Activated T-helper 17 cell treated with anti-CD3 and anti-CD28 coated beads, Interleukin-2, amount 50 U/mL, for 72 hours (primary cell): ENCODE measurements around the gene TREML4. TPM values are rescaled to one million over a fixed set of nuclear protein-coding genes. Genes with fewer than 3 reads are reported as not detected.
"Not testable (repeated sequence)": the region's sequence is repeated elsewhere in the genome, so short reads cannot be mapped to it uniquely, and the experiment has no call there.

Source experiments
- ATAC-seq: fragments of 150-1000 bp; cut with Tn5 transposase; replicated peaks from 2 replicates; pipeline ENCODE4 v1.10.0; 2021; ENCODE audit warnings: mild to moderate bottlenecking, moderate library complexity
- H3K27ac Mint-ChIP-seq: one replicate; pipeline ENCODE4 v1.8.0; 2022; ENCODE audit warnings: mixed read lengths
- H3K27me3 Mint-ChIP-seq: one replicate; pipeline ENCODE4 v1.8.0; 2022; ENCODE audit warnings: mixed read lengths
- H3K36me3 Mint-ChIP-seq: one replicate; pipeline ENCODE4 v1.8.0; 2022; ENCODE audit warnings: low read depth, mild to moderate bottlenecking, mixed read lengths
- H3K4me1 Mint-ChIP-seq: one replicate; pipeline ENCODE4 v1.8.0; 2022; ENCODE audit warnings: mixed read lengths
- H3K4me3 Mint-ChIP-seq: one replicate; pipeline ENCODE4 v1.8.0; 2022; ENCODE audit warnings: mild to moderate bottlenecking, mixed read lengths
- H3K9me3 Mint-ChIP-seq: one replicate; pipeline ENCODE4 v1.8.0; 2022; ENCODE audit warnings: mixed read lengths
- total RNA-seq, 2 donors: library from RNA; stranded (reverse); gene quantifications; one replicate each; pipeline ENCODE4 v1.2.3, GENCODE V29; 2022

Gene TREML4, protein sequence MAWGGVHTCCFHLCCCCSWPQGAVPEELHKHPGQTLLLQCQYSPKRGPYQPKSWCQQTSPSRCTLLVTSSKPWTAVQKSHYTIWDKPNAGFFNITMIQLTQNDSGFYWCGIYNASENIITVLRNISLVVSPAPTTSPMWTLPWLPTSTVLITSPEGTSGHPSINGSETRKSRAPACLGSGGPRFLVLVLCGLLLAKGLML
- total RNA-seq: not detected

DNA sequence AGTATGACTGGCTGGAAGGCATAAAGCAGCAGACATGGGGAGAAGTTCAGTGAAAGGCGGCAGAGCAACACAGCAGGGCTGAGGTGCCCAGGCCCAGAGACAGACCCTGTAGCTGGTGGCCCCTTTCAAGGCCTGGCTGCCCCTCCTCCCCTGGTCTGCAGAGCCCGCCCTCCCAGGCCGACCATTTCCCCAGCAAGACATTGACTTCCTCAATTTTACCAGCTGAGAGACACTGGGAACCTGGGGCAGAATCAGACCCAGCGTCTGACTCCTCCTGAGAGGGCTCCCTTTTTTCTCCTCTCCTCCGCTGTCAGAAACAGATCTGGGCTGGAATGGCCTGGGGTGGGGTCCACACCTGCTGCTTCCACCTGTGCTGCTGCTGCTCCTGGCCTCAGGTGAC is at the start of gene TREML4:
Gene TREML4, plus strand, starts transcription at position 254 of the 400 bp plus-strand sequence. Its CDS starts 79 bp downstream, at position 333.
- Mint-ChIP-seq H3K27me3 (peaks cover 21% of the 10 kb centered on the region), H3K36me3 (no peaks in the 10 kb centered on the region), H3K9me3 (no peaks in the 10 kb centered on the region), H3K4me3 (no peak within 1 kb of the TSS), H3K4me1 (peaks cover 8% of the 10 kb centered on the region), H3K27ac (no peak within 1 kb of the TSS)
- ATAC-seq: no peak

GRCh38 chr6:41179163-41179562 is 49.0 kb upstream of the TREML4 start:
- no peaks in the 10 kb centered on the region for H3K9me3 Mint-ChIP-seq
- peaks cover 16% of the 10 kb centered on the region for H3K27me3 Mint-ChIP-seq
- no peak overlapping the region for H3K4me3 Mint-ChIP-seq
- no peak overlapping the region for H3K27ac Mint-ChIP-seq
- peaks cover 6% of the 10 kb centered on the region for H3K4me1 Mint-ChIP-seq
- H3K36me3 Mint-ChIP-seq: no peaks in the 10 kb centered on the region
- ATAC-seq: no peak

GRCh38 chr6:41181566-41181965 is 46.6 kb upstream of the TREML4 start:
- Mint-ChIP-seq H3K4me1 (peaks cover 6% of the 10 kb centered on the region), H3K27ac (peak overlapping the region; percentile 27), H3K27me3 (peaks cover 9% of the 10 kb centered on the region), H3K9me3 (no peaks in the 10 kb centered on the region), H3K36me3 (no peaks in the 10 kb centered on the region), H3K4me3 (no peak overlapping the region)
- ATAC-seq: no peak

GRCh38 chr6:41182069-41183034 is 45.8 kb upstream of the TREML4 start:
- ATAC-seq: peak; percentile 88
- Mint-ChIP-seq H3K36me3 (no peaks in the 10 kb centered on the region), H3K27me3 (peaks cover 5% of the 10 kb centered on the region), H3K4me1 (peaks cover 6% of the 10 kb centered on the region), H3K27ac (peak overlapping the region; percentile 27), H3K4me3 (no peak overlapping the region), H3K9me3 (no peaks in the 10 kb centered on the region)

DNA sequence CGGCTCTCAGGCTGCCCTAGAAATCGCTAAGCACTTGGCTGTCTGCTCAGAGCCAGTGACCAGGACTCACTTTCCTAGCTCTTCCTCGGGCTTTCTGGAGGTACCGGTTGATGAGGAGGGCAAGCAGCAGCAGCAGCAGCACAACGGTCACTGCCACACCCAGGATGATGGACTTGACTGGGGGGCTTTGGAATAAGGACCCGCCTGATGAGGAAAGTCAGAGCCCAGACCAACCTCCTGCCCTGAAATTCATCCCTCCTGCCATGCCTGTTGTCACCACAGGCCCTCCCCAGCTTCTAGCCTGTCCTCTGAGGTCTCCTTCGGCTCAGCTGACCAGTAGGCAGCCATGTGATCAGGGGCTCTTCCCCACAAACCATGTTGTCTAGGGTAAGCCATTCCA is 43.4 kb upstream of the TREML4 start:
- Mint-ChIP-seq H3K27me3 (no peaks in the 10 kb centered on the region), H3K4me3 (no peak overlapping the region), H3K4me1 (peaks cover 10% of the 10 kb centered on the region), H3K9me3 (peaks cover 4% of the 10 kb centered on the region), H3K27ac (no peak overlapping the region), H3K36me3 (no peaks in the 10 kb centered on the region)
- ATAC-seq: no peak

- Mint-ChIP-seq H3K9me3 (peaks cover 4% of the 10 kb centered on the region), H3K4me3 (no peak overlapping the region), H3K36me3 (no peaks in the 10 kb centered on the region), H3K4me1 (peaks cover 10% of the 10 kb centered on the region), H3K27me3 (no peaks in the 10 kb centered on the region), H3K27ac (peak overlapping the region; percentile 13)
- no peak for ATAC-seq
Observed at GRCh38 chr6:41186031-41186562, 42.1 kb upstream of the TREML4 start.

DNA sequence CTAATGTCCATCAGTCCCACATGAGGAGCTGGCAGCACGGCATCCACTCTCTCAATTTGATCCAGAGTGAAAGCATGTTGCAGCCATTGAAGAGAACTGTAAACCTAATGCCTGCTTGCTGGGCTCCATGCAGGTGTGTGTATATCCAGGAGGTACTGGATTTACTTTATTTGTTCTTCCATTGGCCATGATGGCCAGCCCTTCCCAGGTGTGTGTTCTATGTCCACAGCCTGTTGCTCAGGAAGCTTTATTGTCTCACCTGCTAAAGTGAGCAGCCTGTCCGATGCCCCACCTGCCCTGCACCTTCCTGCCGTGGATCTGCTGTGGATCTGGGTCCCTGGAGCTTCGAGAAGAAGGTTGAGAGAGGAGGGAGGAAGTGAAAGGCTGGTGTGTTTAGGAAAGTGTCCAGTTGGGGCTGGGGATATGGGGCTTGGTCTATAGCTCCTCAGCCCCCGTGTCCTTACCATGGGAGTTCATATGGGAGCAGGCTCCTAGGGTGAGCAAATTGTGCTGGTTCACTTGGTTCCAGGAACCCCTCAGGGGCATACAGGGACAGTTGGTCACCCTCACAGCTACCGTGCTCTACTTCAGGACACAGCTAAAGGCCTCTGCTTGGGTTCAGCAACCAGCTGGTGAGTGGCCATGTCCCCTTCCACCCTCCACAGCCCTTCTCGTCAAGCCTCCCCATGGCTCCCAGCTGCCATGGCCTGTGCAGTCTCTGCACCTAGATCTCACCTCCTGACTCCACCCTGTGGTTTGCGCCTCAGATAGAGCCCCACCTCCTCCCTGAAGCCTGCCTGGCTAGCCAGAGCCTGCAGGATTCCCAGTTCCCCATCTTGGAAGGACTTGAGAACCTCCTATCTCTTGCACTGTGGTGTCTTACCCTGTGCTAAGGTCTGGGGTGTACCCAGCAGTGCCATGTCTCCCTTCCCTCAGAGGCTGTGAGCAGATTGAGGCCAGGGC is 39.9 kb upstream of the TREML4 start:
- no peak for ATAC-seq

DNA sequence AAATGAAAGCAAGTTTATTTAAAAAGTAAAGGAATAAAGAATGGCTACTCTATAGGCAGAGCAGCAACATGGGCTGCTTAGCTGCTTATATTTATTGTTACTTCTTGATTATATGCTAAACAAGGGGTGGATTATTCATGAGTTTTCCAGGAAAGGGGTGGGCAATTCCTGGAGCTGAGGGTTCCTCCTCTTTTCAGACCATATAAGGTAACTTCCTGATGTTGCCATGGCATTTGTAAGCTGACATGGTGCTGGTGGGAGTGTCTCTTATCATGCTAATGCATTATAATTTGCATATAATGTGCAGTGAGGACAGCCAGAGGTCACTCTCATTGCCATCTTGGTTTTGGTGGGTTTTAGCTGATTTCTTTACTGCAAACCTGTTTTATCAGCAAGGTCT is 39.1 kb upstream of the TREML4 start:
- H3K27me3 Mint-ChIP-seq, ATAC-seq, H3K4me3 Mint-ChIP-seq, H3K27ac Mint-ChIP-seq, H3K9me3 Mint-ChIP-seq, H3K36me3 Mint-ChIP-seq: not testable (repeated sequence)
- H3K4me1 Mint-ChIP-seq: peaks cover 11% of the 10 kb centered on the region

More for the DNA sequence above, 39.9 kb upstream of the TREML4 start:
- H3K4me1 Mint-ChIP-seq: peaks cover 6% of the 10 kb centered on the region
- no peak overlapping the region for H3K27ac Mint-ChIP-seq
- H3K9me3 Mint-ChIP-seq: peaks cover 4% of the 10 kb centered on the region
- H3K4me3 Mint-ChIP-seq: no peak overlapping the region
- H3K36me3 Mint-ChIP-seq: no peaks in the 10 kb centered on the region
- H3K27me3 Mint-ChIP-seq: no peaks in the 10 kb centered on the region

GRCh38 chr6:41189967-41190366 is 38.2 kb upstream of the TREML4 start:
- no peak for ATAC-seq

DNA sequence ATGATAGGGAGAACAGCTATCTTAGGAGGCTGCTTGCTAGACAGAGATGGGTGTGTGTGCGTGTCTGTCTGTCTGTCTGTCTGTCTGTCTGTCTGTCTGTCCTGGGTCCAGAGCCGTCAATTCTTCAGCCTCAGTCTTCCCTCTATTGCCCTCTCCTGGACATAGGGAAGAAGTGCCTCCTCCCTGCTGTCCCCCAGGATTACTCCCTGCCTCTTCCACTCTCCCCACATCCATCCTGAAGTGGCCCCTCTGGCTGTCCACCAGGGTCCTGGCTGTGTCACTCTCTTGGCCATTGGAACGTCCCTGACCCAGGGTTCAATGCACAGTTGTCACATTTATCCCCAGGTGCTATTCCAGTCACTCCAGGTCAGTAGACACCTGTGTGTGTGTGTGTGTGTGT is 37.4 kb upstream of the TREML4 start:
- Mint-ChIP-seq H3K9me3 (peaks cover 4% of the 10 kb centered on the region), H3K4me1 (peaks cover 11% of the 10 kb centered on the region), H3K27ac (no peak overlapping the region), H3K4me3 (no peak overlapping the region), H3K27me3 (no peaks in the 10 kb centered on the region), H3K36me3 (peaks cover 5% of the 10 kb centered on the region)
- ATAC-seq: no peak

More at GRCh38 chr6:41189967-41190366, 38.2 kb upstream of the TREML4 start:
- Mint-ChIP-seq H3K36me3 (no peaks in the 10 kb centered on the region), H3K9me3 (peaks cover 4% of the 10 kb centered on the region), H3K4me1 (peaks cover 11% of the 10 kb centered on the region), H3K27me3 (no peaks in the 10 kb centered on the region), H3K4me3 (no peak overlapping the region), H3K27ac (no peak overlapping the region)

GRCh38 chr6:41191569-41191968 is 36.6 kb upstream of the TREML4 start:
- peak overlapping the region; percentile 65 for H3K27ac Mint-ChIP-seq
- no peak overlapping the region for H3K4me3 Mint-ChIP-seq
- H3K4me1 Mint-ChIP-seq: peaks cover 11% of the 10 kb centered on the region
- peaks cover 4% of the 10 kb centered on the region for H3K9me3 Mint-ChIP-seq
- peak; percentile 84 for ATAC-seq
- peaks cover 6% of the 10 kb centered on the region for H3K36me3 Mint-ChIP-seq
- H3K27me3 Mint-ChIP-seq: no peaks in the 10 kb centered on the region

DNA sequence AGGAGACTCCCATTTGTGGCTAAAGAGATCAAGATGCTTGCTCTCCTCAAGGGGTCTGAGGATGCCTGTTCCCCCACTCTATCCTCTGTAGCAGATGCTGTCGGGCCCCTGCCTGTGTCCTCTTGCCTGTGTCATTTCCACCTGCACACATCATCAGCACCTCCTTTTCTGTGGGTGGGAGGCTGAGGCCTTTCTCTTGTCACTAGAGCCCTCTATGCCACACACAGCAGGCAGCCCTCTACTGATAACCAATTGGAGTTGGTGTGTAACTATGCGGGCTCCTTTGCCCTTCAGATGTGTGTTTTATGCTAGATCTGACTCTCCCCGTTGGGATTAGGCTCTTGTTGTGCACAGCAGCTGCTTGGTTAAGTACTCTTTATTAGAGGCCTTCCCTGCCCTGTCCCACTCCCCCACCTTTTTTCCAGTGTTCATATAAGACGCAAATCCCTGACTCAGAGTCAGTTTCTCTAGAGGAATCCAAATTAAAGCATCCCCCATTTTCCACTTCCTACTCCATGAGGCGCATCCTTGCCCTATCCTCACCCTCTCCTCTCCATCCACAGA is 34.9 kb upstream of the TREML4 start:
- H3K36me3 Mint-ChIP-seq: peaks cover 9% of the 10 kb centered on the region
- no peak overlapping the region for H3K4me3 Mint-ChIP-seq
- peaks cover 18% of the 10 kb centered on the region for H3K4me1 Mint-ChIP-seq
- no peak for ATAC-seq
- H3K27me3 Mint-ChIP-seq: no peaks in the 10 kb centered on the region
- peak overlapping the region; percentile 50 for H3K27ac Mint-ChIP-seq
- peaks cover 4% of the 10 kb centered on the region for H3K9me3 Mint-ChIP-seq

- Mint-ChIP-seq H3K36me3 (peaks cover 9% of the 10 kb centered on the region), H3K4me1 (peaks cover 15% of the 10 kb centered on the region), H3K27me3 (no peaks in the 10 kb centered on the region), H3K9me3 (peaks cover 4% of the 10 kb centered on the region), H3K27ac (peak overlapping the region; percentile 2), H3K4me3 (no peak overlapping the region)
- ATAC-seq: no peak
Observed at GRCh38 chr6:41193884-41194283, 34.3 kb upstream of the TREML4 start.
